Measurements from ENCODE around the gene PPP1R3E. TPM values are rescaled to one million over a fixed set of nuclear protein-coding genes. Genes with fewer than 3 reads are reported as not detected.

PPP1R3E gene
- total RNA-seq, 4 donors from 2014 or later: 7.3 to 12.6 (median 9.3) TPM

DNA sequence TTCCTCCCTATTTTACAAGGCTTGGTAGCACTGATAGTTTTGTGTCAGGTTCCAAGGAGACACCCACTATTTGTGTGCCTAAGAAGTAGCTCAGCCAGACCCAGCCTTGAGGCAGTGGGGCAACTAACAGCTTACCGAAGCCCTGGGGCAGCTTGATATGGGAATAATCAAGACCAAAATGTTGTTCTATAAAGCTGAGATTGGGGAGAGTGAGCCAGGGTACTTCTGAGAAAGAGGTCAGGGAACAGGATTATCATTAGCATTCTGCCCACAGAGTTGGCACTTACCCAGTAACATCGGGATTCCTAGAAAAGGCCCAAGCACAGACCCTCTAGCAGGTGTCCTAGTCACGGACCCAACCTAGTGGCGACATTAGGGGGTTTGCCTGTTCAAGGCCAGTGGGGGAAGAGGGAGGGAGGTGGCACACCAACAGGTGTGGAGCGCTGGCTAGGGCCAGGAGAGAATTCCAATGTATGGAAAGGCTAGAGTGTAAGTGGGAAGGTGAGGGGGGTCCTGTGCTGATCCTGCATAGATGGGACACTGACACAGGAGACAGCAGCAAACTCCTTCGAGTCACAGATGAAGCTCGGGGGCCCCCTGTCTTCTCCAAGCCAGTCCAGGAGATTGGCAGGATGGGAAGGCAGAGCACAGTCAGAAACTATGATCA is 4.9 kb downstream of the PPP1R3E start:
- TF ChIP-seq, protein P1, sequence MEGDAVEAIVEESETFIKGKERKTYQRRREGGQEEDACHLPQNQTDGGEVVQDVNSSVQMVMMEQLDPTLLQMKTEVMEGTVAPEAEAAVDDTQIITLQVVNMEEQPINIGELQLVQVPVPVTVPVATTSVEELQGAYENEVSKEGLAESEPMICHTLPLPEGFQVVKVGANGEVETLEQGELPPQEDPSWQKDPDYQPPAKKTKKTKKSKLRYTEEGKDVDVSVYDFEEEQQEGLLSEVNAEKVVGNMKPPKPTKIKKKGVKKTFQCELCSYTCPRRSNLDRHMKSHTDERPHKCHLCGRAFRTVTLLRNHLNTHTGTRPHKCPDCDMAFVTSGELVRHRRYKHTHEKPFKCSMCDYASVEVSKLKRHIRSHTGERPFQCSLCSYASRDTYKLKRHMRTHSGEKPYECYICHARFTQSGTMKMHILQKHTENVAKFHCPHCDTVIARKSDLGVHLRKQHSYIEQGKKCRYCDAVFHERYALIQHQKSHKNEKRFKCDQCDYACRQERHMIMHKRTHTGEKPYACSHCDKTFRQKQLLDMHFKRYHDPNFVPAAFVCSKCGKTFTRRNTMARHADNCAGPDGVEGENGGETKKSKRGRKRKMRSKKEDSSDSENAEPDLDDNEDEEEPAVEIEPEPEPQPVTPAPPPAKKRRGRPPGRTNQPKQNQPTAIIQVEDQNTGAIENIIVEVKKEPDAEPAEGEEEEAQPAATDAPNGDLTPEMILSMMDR (IDR thresholded peaks at IDR 0.05; ENCODE audit: low read depth): no peak

DNA sequence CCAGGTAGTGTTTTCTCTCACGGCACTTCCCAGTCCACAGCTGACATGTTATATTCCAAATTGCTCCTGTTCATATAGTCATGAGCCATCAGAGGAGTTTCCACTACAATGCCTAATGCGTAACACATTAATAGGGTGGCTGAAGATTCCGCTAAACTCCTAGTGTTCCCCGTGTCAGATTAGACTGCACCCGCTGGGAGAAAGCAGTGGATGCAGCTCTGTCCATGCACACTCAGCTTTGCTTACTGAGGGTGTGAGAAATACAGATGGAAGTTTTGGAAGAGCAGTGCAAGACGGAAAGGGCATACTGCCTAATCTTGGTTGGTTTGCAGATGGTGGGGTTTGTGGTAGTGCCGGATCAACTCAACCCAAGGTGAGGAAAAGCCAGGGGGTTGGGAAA is 5.6 kb downstream of the PPP1R3E start:
- TF ChIP-seq, protein P1 (IDR thresholded peaks at IDR 0.05; ENCODE audit: low read depth): no peak

DNA sequence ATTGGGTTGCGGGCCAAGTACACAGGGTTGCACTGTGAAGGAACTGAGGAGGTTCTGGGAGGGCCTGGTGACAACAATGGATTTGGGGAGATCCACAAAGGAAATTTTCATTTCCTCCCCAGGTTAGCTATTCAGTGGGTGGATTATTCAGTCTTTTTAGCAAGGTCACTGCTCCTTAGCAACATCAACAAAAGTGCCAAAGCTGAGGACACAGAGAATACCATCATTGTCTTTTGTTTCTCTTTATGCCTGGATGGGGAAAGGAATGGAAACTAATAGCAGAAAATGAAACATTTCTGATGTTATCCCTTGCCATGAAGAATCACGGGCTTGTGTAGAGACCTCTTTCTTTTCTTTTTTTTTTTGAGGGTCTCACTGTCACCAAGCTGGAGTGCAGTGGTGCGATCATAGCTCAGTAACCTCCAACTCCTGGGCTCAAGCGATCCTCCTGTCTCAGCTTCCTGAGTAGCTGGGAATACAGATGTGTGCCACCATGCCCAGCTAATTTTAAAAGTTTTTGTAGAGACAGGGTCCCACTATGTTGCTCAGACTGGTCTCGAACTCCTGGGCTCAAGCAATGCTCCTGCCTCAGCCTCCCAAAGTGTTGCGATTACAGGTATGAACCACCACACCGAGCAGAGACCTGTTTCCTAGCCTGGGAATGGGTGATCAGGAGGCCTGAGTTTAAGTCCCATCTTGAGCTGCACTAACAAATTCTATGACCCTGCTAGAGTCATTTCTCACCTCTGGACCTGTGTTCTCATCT is 6.5 kb downstream of the PPP1R3E start:
- TF ChIP-seq, protein P1 (IDR thresholded peaks at IDR 0.05; ENCODE audit: low read depth): no peak

DNA sequence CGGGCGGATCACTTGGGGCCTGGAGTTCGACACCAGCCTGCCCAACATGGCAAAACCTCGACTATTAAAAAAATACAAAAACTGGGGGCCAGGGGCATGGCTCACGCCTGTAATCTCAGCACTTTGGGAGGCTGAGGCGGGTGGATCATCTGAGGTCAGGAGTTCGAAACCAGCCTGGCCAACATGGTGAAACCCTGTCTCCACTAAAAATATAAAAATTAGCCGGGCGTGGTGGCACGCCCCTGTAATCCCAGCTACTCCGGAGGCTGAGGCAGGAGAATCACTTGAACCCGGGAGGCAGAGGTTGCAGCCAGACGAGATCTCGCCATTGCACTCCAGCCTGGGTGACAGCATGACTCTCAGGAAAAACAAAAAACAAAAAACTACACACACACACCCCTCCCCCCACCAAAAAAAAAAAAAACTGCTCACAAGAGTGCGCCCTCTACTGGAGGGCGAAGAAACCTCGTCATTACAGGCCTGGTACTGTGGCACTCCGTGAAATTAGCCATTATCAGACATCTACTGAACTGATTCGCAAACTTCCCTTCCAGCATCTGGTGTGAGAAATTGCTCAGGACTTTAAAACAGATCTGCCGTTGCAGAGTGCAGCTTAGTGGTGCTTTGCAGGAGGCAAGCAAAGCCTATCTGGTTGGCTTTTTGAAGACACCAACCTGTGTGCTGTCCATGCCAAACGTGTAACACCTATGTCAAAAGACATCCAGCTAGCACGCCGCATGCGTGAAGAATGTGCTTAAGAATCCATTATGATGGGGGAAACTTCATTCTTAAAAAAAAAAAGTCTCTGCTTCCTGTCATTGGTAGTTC is 7.7 kb downstream of the PPP1R3E start:
- TF ChIP-seq, protein P1 (IDR thresholded peaks at IDR 0.05; ENCODE audit: low read depth): no peak

DNA sequence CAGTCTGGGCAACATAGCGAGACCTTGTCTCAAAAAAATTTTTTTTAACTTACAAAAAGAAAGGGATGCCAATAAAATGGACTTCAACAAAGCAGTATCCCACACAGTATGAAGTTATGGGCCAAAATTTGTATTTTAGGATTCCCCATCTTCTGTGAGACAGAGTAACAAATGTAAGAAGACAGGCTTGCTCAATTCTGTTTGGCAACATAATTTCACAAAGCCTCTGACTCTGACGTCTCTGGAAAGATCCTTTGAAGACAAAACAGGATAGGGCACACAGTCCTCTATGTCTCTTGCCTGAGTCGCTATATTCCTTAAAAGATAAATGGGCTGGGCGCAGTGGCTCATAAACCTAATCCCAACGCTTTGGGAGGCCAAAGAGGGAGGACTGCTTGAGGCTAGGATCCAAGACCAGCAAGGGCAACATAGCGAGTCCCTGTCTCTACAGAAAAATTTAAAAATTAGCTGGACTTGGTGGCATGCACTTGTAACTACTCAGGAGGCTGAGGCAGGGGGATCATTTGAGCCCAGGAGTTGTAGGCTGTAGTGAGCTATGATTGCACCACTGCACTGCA is 15.7 kb downstream of the PPP1R3E start:
- TF ChIP-seq, protein P1 (IDR thresholded peaks at IDR 0.05; ENCODE audit: low read depth): no peak

DNA sequence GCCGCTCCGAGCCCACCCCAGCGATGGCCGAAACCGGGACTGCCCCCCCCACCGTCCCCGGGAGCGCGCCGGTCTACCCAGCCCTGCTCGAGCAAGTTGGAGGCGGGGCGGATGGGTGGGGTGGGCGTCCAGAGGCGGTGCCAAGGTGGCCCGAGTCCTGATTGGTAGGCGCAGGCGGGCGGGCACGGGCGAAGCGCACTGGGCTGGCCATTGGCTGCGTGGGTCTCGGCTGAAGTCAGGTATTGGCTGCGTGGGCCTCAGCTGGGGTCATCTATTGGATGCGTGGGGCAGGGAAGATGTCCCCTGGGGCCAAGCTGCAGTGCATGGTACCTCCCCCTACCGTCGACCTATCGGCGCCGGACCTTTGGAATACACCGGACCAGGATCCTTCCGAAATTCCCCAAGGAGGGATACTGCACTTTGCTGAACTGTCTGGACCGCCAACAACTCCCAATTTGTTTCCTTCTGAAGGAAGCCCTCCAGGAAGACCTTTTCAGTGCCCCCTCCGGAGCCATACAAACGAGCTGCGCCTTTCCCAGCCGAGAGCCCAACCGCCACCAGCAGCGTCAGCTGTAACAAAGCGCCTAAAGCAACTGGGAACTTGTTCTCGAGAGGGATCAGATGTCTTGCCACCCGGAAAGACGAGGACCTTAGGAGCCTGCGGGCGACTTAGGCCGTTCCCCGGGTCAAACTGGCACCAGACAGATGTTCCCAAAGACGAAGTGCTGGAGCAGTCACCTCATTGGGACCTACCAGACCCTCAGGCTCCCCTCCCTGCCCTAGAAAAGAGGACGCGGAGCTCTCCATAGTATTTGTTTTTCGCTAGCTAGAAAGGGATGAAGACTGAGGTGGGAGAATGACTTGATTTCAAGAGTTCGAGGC is 16.4 kb downstream of the PPP1R3E start, which contains the start of gene HOMEZ:
HOMEZ (minus strand) TSS at position 113 of the 882 bp plus-strand sequence. CDS start 180 bp downstream, outside the sequence.
- TF ChIP-seq, protein P1 (IDR thresholded peaks at IDR 0.05; ENCODE audit: low read depth): no peak
